Measurements from ENCODE around the gene ZNF483. TPM values are rescaled to one million over a fixed set of nuclear protein-coding genes. Genes with fewer than 3 reads are reported as not detected.

ZNF483 gene
- polyA plus RNA-seq, 1 of the 3 experiments (the other 2 are of a cell fraction) = 0.53 TPM

DNA sequence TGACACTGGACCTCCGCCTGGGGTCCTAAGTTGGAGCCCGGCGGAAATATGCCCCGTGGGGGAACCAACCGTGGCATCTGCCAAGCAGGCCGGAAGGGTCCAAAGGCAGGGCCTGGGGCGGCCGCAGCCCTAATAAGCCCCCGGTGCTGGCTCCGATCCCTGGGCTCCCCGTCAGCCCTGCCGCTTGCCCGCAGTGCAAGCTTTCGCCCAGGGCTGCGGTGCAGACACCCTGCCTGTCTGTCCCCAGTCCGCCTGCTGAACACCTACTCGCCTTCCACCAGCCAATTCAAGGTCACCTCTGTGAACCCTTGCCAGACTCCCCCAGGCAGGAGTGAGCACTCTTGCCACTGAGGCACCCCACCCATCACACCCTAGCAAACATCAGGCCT lies 75.0 kb downstream of the ZNF483 start:
- Histone ChIP-seq H4K20me1 (ENCODE audit: insufficient read depth) (no peaks in the 10 kb centered on the region), H3F3A (replicated peaks; ENCODE audit: insufficient read depth) (peaks cover 7% of the 10 kb centered on the region), H3K27me3 (ENCODE audit: insufficient read depth) (no peaks in the 10 kb centered on the region), H3K27ac (ENCODE audit: low read depth in 2 of 2, low read length in 1 of 2) (no peak overlapping the region), H3K4me1 (ENCODE audit: control insufficient read depth in 1 of 2, insufficient read depth in 2 of 2, low read depth in 1 of 2, low read length in 1 of 2) (no peaks in the 10 kb centered on the region; a peak in 1 of 4 replicates), H2AFZ (ENCODE audit: low read depth) (peak overlapping the region; percentile 94; the same call in 1 of the 2 replicates), H3K36me3 (replicated peaks in 1 of 2; ENCODE audit: control insufficient read depth in 1 of 2, insufficient read depth in 2 of 2, low read length in 1 of 2) (peaks cover 10 to 19% of the 10 kb centered on the region in 2 experiments), H3K4me2 (peak overlapping the region; percentile 92), H3K79me2 (ENCODE audit: insufficient read depth) (no peaks in the 10 kb centered on the region), H3K9ac (no peak overlapping the region), H3K9me2 (no peaks in the 10 kb centered on the region), H3K9me3 (no peaks in the 10 kb centered on the region), H3K4me3 (ENCODE audit: low read depth in 2 of 2, low read length in 1 of 2) (peak overlapping the region in 1 of 2 experiments; percentile 54; a peak in 2 of 4 replicates)
- CTCF ChIA-PET = interaction anchor here (0.7 to 4.8 kb wide), 4 partner anchors 22 to 475 kb away, joined by 3 to 49 read pairs (median 8); no protein-coding TSS in a partner anchor
- DNase-seq = no peak
- TF ChIP-seq CTCF (IDR thresholded peaks at IDR 0.05) (no peak), EP300 (IDR thresholded peaks at IDR 0.05; ENCODE audit: borderline replicate concordance in 1 of 2, low read depth in 1 of 2, low read length in 1 of 2) (no peak), FOXJ3 (CRISPR knock-in tag; IDR thresholded peaks at IDR 0.05) (no peak), NFIC (IDR thresholded peaks at IDR 0.05; ENCODE audit: borderline replicate concordance) (no peak)
- TF ChIP-seq, protein P1, sequence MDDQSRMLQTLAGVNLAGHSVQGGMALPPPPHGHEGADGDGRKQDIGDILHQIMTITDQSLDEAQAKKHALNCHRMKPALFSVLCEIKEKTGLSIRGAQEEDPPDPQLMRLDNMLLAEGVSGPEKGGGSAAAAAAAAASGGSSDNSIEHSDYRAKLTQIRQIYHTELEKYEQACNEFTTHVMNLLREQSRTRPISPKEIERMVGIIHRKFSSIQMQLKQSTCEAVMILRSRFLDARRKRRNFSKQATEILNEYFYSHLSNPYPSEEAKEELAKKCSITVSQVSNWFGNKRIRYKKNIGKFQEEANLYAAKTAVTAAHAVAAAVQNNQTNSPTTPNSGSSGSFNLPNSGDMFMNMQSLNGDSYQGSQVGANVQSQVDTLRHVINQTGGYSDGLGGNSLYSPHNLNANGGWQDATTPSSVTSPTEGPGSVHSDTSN (IDR thresholded peaks at IDR 0.05) = no peak
- 100% methylated on average over 3 of the region's 17 CpGs for WGBS (ENCODE audit: low lambda C conversion rate)
- POLR2A ChIA-PET = no interaction called here

DNA sequence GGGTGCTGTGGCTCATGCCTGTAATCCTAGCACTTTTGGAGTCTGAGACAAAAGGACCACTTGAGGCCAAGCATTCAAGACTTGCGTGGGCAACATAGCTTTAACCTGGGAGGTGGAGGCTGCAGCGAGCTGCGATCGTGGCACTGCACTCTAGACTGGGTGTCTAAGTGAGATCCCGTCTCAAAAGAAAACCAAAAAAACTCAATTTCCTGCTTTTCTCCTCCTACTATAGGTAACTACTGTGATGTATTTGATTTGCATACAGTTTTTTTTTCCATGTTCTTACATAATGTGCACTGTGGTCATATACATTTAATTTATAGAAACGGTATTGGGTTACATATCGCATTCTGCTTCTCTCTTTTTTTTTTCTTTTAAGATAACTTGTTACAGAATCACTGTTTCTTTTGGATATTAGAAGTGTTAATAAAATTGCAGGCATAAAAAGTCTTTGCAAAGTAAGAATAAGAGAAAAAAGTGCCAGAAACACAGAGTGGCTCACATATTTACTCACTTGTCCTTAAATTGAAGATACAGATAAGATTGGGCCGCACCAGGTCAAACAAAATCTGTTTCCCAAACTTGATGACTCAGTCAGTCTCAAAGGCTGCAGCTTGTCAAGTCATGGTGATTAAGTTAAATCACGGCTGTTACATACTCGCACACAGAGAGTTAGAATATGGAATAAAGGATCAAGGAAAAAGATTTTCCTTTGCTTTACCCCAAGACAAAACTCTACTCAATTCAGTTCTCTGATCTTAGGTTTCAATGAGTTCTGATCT lies 76.4 kb downstream of the ZNF483 start:
- H3K27ac ChIP-seq (ENCODE audit: low read depth in 2 of 2, low read length in 1 of 2) = peak overlapping the region in 1 of 2 experiments; percentile 13; a peak in 1 of 4 replicates
- H3K4me2 ChIP-seq = no peak overlapping the region
- peaks cover 7% of the 10 kb centered on the region for H3F3A ChIP-seq (replicated peaks; ENCODE audit: insufficient read depth)
- H3K36me3 ChIP-seq (replicated peaks in 1 of 2; ENCODE audit: control insufficient read depth in 1 of 2, insufficient read depth in 2 of 2, low read length in 1 of 2) = peaks cover 5 to 7% of the 10 kb centered on the region in 2 experiments
- ChIA-PET CTCF (interaction anchor here (2.1 kb wide), 1 partner anchor 20 kb away, joined by 7 read pairs; no protein-coding TSS in a partner anchor), POLR2A (no interaction called here)
- H4K20me1 ChIP-seq (ENCODE audit: insufficient read depth) = no peaks in the 10 kb centered on the region
- H3K4me3 ChIP-seq (ENCODE audit: low read depth in 2 of 2, low read length in 1 of 2) = no peak overlapping the region
- H2AFZ ChIP-seq (ENCODE audit: low read depth) = 0 out of 2 replicates have a peak overlapping the region, but pooled peaks have one; percentile 17
- WGBS (ENCODE audit: low lambda C conversion rate) = 69% methylated on average over 10 of the region's 10 CpGs
- H3K9me2 ChIP-seq = no peaks in the 10 kb centered on the region
- H3K9me3 ChIP-seq = no peaks in the 10 kb centered on the region
- no peaks in the 10 kb centered on the region for H3K79me2 ChIP-seq (ENCODE audit: insufficient read depth)
- no peaks in the 10 kb centered on the region for H3K27me3 ChIP-seq (ENCODE audit: insufficient read depth)
- TF ChIP-seq POLR2AphosphoS5 (IDR thresholded peaks at IDR 0.05; ENCODE audit: low read depth, low read length) = no peak
- peak; percentile 20; the same call in 1 of the 2 replicates for TF ChIP-seq JUND (IDR thresholded peaks at IDR 0.05)
- TF ChIP-seq, protein P1 (IDR thresholded peaks at IDR 0.05) = 0 out of 2 replicates have a peak, but pooled peaks have one; percentile 29
- H3K4me1 ChIP-seq (ENCODE audit: control insufficient read depth in 1 of 2, insufficient read depth in 2 of 2, low read depth in 1 of 2, low read length in 1 of 2) = no peaks in the 10 kb centered on the region; a peak in 1 of 4 replicates
- H3K9ac ChIP-seq = no peak overlapping the region
- no peak for DNase-seq
